Measurements from ENCODE around the gene FARS2.

- TF ChIP-seq POLR2AphosphoS5 (IDR thresholded peaks at IDR 0.05; ENCODE audit: low read depth, low read length) (no peak), TAF1 (IDR thresholded peaks at IDR 0.05; ENCODE audit: borderline replicate concordance, low read depth, low read length) (no peak), POLR2A (IDR thresholded peaks at IDR 0.05; ENCODE audit: low read depth, low read length) (no peak)
These were observed 207.3 kb downstream of the FARS2 start for GRCh38 chr6:5468586-5468985.
